K562 (cell line): ENCODE data around the gene ZMYND8. TPM values are rescaled to one million over a fixed set of nuclear protein-coding genes. Genes with fewer than 3 reads are reported as not detected.
A peak's percentile ranks its signal among the peaks of the same experiment; 100 is the strongest.

Source experiments
- ATAC-seq: fragments of 200-7000 bp; cut with Tn5 transposase; 3 replicates; pipeline ENCODE4 v1.9.1; 2020; ENCODE audit warnings: moderate library complexity
- BruUV-seq: library from RNA; stranded (reverse); fragments of 400-500 nt; replicated peaks from 2 replicates; lab custom pipeline; 2021; lab: Mats Ljungman, UMichigan
- CTCF ChIA-PET: fragments of 300-600 bp; formaldehyde crosslinking; extraction: SDS; loops from one replicate; lab custom pipeline; 2021; ENCODE audit warnings: low intra/inter-chr PET ratio; lab: Yijun Ruan, JAX
- POLR2A ChIA-PET: fragments of 300-600, 350-650 bp; sonication (Branson Sonifier 250); formaldehyde crosslinking; extraction: SDS; loops from one replicate; lab custom pipeline; 2021; ENCODE audit warnings: antibody characterized with exemption, inconsistent platforms; lab: Yijun Ruan, JAX
- DNase-seq, 4 experiments: peaks; one replicate each; pipeline versions ENCODE4 v3.0.0 to v3.0.0-alpha.2; 2011 to 2018; ENCODE audit warnings: low spot score in 3 of 4, mixed read lengths in 3 of 4; ENCODE audit errors: extremely low read depth in 1 of 4
- FAIRE-seq: peaks from 2 replicates; lab custom pipeline; 2011; peaks lifted over from hg19 to GRCh38; lab: Jason Lieb, UNC
- H2AFZ ChIP-seq: 2 replicates; pipeline ENCODE4 v1.6.0; 2011; ENCODE audit warnings: low read depth, low read length, control low read depth, inconsistent platforms
- H3K27ac ChIP-seq: fragments of 200-600 bp; 3 replicates; pipeline ENCODE4 v1.8.0; 2011; ENCODE audit warnings: low read depth, mild to moderate bottlenecking, control low read depth, inconsistent platforms, low read length, moderate library complexity, mixed read lengths; ENCODE audit errors: extremely low read depth
- H3K27me3 ChIP-seq, 2 experiments: fragments of 300-600 bp in 1 of 2; 2 replicates in 1 of 2; 3 replicates in 1 of 2; pipeline versions ENCODE4 v1.6.0 to v1.8.0; 2011; ENCODE audit warnings: inconsistent platforms in 2 of 2, low read length in 2 of 2, mild to moderate bottlenecking in 1 of 2, mixed read lengths in 1 of 2, moderate library complexity in 1 of 2; ENCODE audit not compliant: control insufficient read depth in 2 of 2, insufficient read depth in 2 of 2
- H3K36me3 ChIP-seq: fragments of 300-600 bp; 3 replicates; pipeline ENCODE4 v1.8.0; 2011; ENCODE audit warnings: mild to moderate bottlenecking, low read length, inconsistent platforms; ENCODE audit not compliant: control insufficient read depth, insufficient read depth
- H3K4me1 ChIP-seq, 2 experiments: fragments of 200-600 bp in 1 of 2; replicated peaks in 1 of 2; 2 replicates in 1 of 2; 3 replicates in 1 of 2; pipeline versions ENCODE4 v1.5.1 to v1.8.0; 2011; ENCODE audit warnings: inconsistent platforms in 2 of 2, low read length in 2 of 2, mild to moderate bottlenecking in 1 of 2, mixed read lengths in 1 of 2, moderate library complexity in 1 of 2; ENCODE audit not compliant: control insufficient read depth in 2 of 2, insufficient read depth in 2 of 2
- H3K4me2 ChIP-seq: 2 replicates; pipeline ENCODE4 v1.6.1; 2011; ENCODE audit warnings: low read length, control low read depth, inconsistent platforms, mixed read lengths; ENCODE audit not compliant: insufficient read depth
- H3K4me3 ChIP-seq: fragments of 200-600 bp; sonication (generic), shearing (Covaris generic); 2 replicates; pipeline ENCODE4 v1.5.1; 2016; ENCODE audit warnings: control low read depth, inconsistent platforms
- H3K79me2 ChIP-seq: fragments of 200-600 bp; 3 replicates; pipeline ENCODE4 v1.8.0; 2011; ENCODE audit warnings: low read length, inconsistent platforms; ENCODE audit not compliant: control insufficient read depth, insufficient read depth
- H3K9ac ChIP-seq, 2 experiments: 2 replicates each; pipeline versions ENCODE4 v1.6.0 to v1.6.1; 2011; ENCODE audit warnings: low read depth in 2 of 2, low read length in 2 of 2, control low read depth in 1 of 2, inconsistent platforms in 1 of 2, mild to moderate bottlenecking in 1 of 2, mixed read lengths in 1 of 2; ENCODE audit not compliant: insufficient read depth in 1 of 2
- H3K9me1 ChIP-seq: one replicate; pipeline ENCODE4 v1.6.0; 2011; ENCODE audit warnings: inconsistent platforms, mild to moderate bottlenecking, low read length, moderate library complexity; ENCODE audit not compliant: control insufficient read depth, insufficient read depth
- H3K9me3 ChIP-seq: replicated peaks from 2 replicates; pipeline ENCODE4 v1.5.1; 2011; ENCODE audit warnings: low read depth, low read length, inconsistent platforms; ENCODE audit not compliant: control insufficient read depth, insufficient read depth
- H4K20me1 ChIP-seq: replicated peaks from 2 replicates; pipeline ENCODE4 v1.6.1; 2011; ENCODE audit warnings: low read length, inconsistent platforms, mixed read lengths; ENCODE audit not compliant: control insufficient read depth, insufficient read depth
- EWSR1 ChIP-seq: fragments of 450-650 bp; IDR thresholded peaks from 2 replicates; pipeline ENCODE4 v1.6.1; 2018; ENCODE audit warnings: borderline replicate concordance, mild to moderate bottlenecking, low read depth, moderate library complexity; ENCODE audit not compliant: partially characterized antibody
- GATAD2B ChIP-seq: fragments of 450-650 bp; IDR thresholded peaks from 2 replicates; pipeline ENCODE4 v1.6.1; 2017; ENCODE audit warnings: mild to moderate bottlenecking, borderline replicate concordance
- MCM2 ChIP-seq: fragments of 450-650 bp; IDR thresholded peaks from 2 replicates; pipeline ENCODE4 v1.6.1; 2017; ENCODE audit warnings: low read depth, mild to moderate bottlenecking
- NELFE ChIP-seq: IDR thresholded peaks from 2 replicates; pipeline ENCODE4 v1.6.1; 2011; ENCODE audit warnings: mild to moderate bottlenecking; ENCODE audit not compliant: insufficient read depth, insufficient read length
- NR2C2 ChIP-seq, 2 experiments: fragments of 200-800 bp in 1 of 2; sonication (Bioruptor generic) in 1 of 2; sonication (generic) in 1 of 2; formaldehyde crosslinking in 1 of 2; IDR thresholded peaks; 2 replicates each; pipeline versions ENCODE4 v1.6.1 to v1.8.0; 2016 to 2022; ENCODE audit warnings: mild to moderate bottlenecking in 1 of 2, missing compliant biosample characterization in 1 of 2, missing genetic modification characterization in 1 of 2, missing genetic modification reagents in 1 of 2
- POLR2AphosphoS5 ChIP-seq: IDR thresholded peaks from 2 replicates; pipeline ENCODE4 v1.6.1; 2011; ENCODE audit warnings: mild to moderate bottlenecking, low read depth, low read length, moderate library complexity; ENCODE audit not compliant: control insufficient read depth, insufficient read depth
- RBM39 ChIP-seq: fragments of 200-400 bp; formaldehyde crosslinking; optimal IDR thresholded peaks from 2 replicates; pipeline ENCODE3; 2018; ENCODE audit warnings: low read depth, low read length
- ZBTB2 ChIP-seq: fragments of 450-650 bp; IDR thresholded peaks from 2 replicates; pipeline ENCODE4 v1.6.1; 2016; ENCODE audit warnings: antibody characterized with exemption
- ZNF77 ChIP-seq: fragments of 250-450 bp; sonication (Bioruptor Pico); IDR thresholded peaks from 2 replicates; pipeline ENCODE4 v1.5.0; 2020
- WGBS: fragments of 100-300 bp; shearing (Covaris generic); methylation state at CpG from one replicate; pipeline ENCODE4 v1.1.6; 2016; ENCODE audit warnings: low coverage, mixed read lengths; ENCODE audit not compliant: insufficient coverage; ENCODE audit errors: missing lambda C conversion rate; 5-methylcytosine and 5-hydroxymethylcytosine counted together
- in situ Hi-C: fragments of 300-500 bp; cut with MboI; formaldehyde crosslinking; loops from 4 replicates; pipeline ENCODE4 v1.15.0; 2018; ENCODE audit warnings: inconsistent platforms, mixed read lengths
- intact Hi-C: fragments of 100-400 bp; cut with micrococcal nuclease; formaldehyde crosslinking; loops from 2 replicates; pipeline ENCODE4 v1.14.2; 2022
- polyA plus RNA-seq, 8 experiments: library from polyadenylated mRNA; depleted of rRNA in 4 of 8; stranded (reverse) in 5 of 8; unstranded in 3 of 8; fragments of >200 nt; fragmentation: Nextera tagmentation in 2 of 8; fragmentation: Illumina TruSeq in 1 of 8; extraction: Ambion mirVana in 2 of 8; extraction: Trizol in 1 of 8; gene quantifications; 2 replicates each; pipeline versions ENCODE4 v1.2.1 to v1.2.3, GENCODE V29; 2011 to 2014; ENCODE audit warnings: inconsistent platforms in 1 of 8, missing spikeins in 1 of 8
- total RNA-seq, 7 experiments: library from RNA; depleted of rRNA in 6 of 7; stranded (reverse); fragments of >200 nt in 6 of 7; fragmentation: Illumina TruSeq in 2 of 7; extraction: Trizol in 2 of 7; gene quantifications; 2 replicates each; pipeline versions ENCODE4 v1.2.1 to v1.2.3, GENCODE V29; 2011 to 2021; ENCODE audit warnings: low replicate concordance in 1 of 7
- TF ChIP-seq, protein P1 (sequence below): fragments of 250-450 bp; sonication (Bioruptor Pico); IDR thresholded peaks from 2 replicates; pipeline ENCODE4 v1.8.0; 2022; ENCODE audit warnings: inconsistent platforms, mild to moderate bottlenecking, moderate library complexity, borderline replicate concordance
- TF ChIP-seq, protein P2 (sequence below): fragments of 450-650 bp; IDR thresholded peaks from 2 replicates; pipeline ENCODE4 v1.7.0; 2016; ENCODE audit warnings: borderline replicate concordance
- TF ChIP-seq, protein P3 (sequence below), 3 experiments: fragments of 200-800 bp in 1 of 3; fragments of 250-450 bp in 1 of 3; fragments of 450-650 bp in 1 of 3; sonication (Bioruptor Pico) in 1 of 3; sonication (Bioruptor generic) in 1 of 3; formaldehyde crosslinking in 1 of 3; IDR thresholded peaks; 2 replicates each; pipeline versions ENCODE4 v1.6.1 to v1.8.0; 2016 to 2022; ENCODE audit warnings: mild to moderate bottlenecking in 2 of 3, missing genetic modification characterization in 2 of 3, missing compliant biosample characterization in 1 of 3, moderate library complexity in 1 of 3

ZMYND8 gene
- total and polyA plus RNA-seq, 9 of the 15 experiments (the other 6 are each of a cell fraction or from before 2014, with no cell fraction given): 31.8 to 148 (median 71.9) TPM

DNA sequence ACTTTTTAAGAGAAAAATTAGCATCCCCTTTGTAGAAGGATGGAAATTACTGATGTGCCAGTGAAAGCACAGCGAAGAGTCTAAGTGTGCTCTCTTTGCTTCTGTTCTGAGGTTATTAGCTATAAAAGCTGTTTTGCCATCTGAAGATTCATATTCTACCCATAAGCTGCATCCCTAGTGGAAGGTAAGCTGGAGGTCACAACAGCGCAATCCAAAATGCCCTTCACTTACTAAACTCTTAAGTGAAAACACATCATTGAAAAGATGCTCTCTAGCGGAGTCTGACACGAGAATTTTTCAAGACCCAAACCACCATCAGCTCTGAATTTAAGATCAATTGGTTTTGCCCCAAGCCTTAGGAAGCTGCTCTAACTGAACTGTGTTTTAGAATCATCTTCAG is 113.5 kb downstream of the ZMYND8 start:
- Histone ChIP-seq H3K4me2 (no peak overlapping the region), H3K9me1 (no peaks in the 10 kb centered on the region), H3K27me3 (no peaks in the 10 kb centered on the region), H3K79me2 (peaks cover 86% of the 10 kb centered on the region), H3K9me3 (no peaks in the 10 kb centered on the region), H3K4me1 (no peaks in the 10 kb centered on the region), H3K36me3 (peaks cover 93% of the 10 kb centered on the region), H4K20me1 (peaks cover 9% of the 10 kb centered on the region), H3K4me3 (no peak overlapping the region), H3K27ac (no peak overlapping the region), H2AFZ (no peak overlapping the region), H3K9ac (no peak overlapping the region)
- DNase-seq (no peak), ATAC-seq (no peak), FAIRE-seq (no peak)
- ChIA-PET CTCF (no interaction called here), POLR2A (interaction anchor here (0.5 to 1.5 kb wide), 4 partner anchors 11 to 130 kb away, joined by 3 to 5 read pairs (median 4); no protein-coding TSS in a partner anchor)
- in situ Hi-C loops (no loop called here), intact Hi-C loops (no loop called here)
- WGBS: 97% methylated on average over 4 of the region's 4 CpGs
- no TSS peak for BruUV-seq
- TF ChIP-seq ZNF77 (CRISPR knock-in tag): no peak
- TF ChIP-seq MCM2: no peak
- TF ChIP-seq, protein P1, sequence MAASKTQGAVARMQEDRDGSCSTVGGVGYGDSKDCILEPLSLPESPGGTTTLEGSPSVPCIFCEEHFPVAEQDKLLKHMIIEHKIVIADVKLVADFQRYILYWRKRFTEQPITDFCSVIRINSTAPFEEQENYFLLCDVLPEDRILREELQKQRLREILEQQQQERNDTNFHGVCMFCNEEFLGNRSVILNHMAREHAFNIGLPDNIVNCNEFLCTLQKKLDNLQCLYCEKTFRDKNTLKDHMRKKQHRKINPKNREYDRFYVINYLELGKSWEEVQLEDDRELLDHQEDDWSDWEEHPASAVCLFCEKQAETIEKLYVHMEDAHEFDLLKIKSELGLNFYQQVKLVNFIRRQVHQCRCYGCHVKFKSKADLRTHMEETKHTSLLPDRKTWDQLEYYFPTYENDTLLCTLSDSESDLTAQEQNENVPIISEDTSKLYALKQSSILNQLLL (CRISPR knock-in tag): no peak
- no peak for TF ChIP-seq NR2C2 (CRISPR knock-in tag; IDR thresholded peaks at IDR 0.05)
- no peak for TF ChIP-seq NR2C2 (tag; IDR thresholded peaks at IDR 0.05)
- TF ChIP-seq, protein P2, sequence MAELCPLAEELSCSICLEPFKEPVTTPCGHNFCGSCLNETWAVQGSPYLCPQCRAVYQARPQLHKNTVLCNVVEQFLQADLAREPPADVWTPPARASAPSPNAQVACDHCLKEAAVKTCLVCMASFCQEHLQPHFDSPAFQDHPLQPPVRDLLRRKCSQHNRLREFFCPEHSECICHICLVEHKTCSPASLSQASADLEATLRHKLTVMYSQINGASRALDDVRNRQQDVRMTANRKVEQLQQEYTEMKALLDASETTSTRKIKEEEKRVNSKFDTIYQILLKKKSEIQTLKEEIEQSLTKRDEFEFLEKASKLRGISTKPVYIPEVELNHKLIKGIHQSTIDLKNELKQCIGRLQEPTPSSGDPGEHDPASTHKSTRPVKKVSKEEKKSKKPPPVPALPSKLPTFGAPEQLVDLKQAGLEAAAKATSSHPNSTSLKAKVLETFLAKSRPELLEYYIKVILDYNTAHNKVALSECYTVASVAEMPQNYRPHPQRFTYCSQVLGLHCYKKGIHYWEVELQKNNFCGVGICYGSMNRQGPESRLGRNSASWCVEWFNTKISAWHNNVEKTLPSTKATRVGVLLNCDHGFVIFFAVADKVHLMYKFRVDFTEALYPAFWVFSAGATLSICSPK: no peak
- TF ChIP-seq NELFE: no peak
- TF ChIP-seq ZBTB2: no peak
- TF ChIP-seq GATAD2B: no peak
- peak; percentile 79 for TF ChIP-seq EWSR1
- peak; percentile 36; the same call in 1 of the 2 replicates for TF ChIP-seq POLR2AphosphoS5
- no peak for TF ChIP-seq RBM39
- TF ChIP-seq, protein P3, sequence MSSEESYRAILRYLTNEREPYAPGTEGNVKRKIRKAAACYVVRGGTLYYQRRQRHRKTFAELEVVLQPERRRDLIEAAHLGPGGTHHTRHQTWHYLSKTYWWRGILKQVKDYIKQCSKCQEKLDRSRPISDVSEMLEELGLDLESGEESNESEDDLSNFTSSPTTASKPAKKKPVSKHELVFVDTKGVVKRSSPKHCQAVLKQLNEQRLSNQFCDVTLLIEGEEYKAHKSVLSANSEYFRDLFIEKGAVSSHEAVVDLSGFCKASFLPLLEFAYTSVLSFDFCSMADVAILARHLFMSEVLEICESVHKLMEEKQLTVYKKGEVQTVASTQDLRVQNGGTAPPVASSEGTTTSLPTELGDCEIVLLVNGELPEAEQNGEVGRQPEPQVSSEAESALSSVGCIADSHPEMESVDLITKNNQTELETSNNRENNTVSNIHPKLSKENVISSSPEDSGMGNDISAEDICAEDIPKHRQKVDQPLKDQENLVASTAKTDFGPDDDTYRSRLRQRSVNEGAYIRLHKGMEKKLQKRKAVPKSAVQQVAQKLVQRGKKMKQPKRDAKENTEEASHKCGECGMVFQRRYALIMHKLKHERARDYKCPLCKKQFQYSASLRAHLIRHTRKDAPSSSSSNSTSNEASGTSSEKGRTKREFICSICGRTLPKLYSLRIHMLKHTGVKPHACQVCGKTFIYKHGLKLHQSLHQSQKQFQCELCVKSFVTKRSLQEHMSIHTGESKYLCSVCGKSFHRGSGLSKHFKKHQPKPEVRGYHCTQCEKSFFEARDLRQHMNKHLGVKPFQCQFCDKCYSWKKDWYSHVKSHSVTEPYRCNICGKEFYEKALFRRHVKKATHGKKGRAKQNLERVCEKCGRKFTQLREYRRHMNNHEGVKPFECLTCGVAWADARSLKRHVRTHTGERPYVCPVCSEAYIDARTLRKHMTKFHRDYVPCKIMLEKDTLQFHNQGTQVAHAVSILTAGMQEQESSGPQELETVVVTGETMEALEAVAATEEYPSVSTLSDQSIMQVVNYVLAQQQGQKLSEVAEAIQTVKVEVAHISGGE (CRISPR knock-in tag; IDR thresholded peaks at IDR 0.05): peak in 1 of 3 experiments; percentile 59; a peak in 2 of 6 replicates
